HEK293 (cell line): ENCODE data around the gene ZMYM4.

ENCODE experiments used
- CTCF ChIA-PET: fragments of 350-600 bp; formaldehyde crosslinking; extraction: SDS; loops from one replicate; lab custom pipeline; 2021; ENCODE audit warnings: antibody characterized with exemption; lab: Yijun Ruan, JAX
- POLR2A ChIA-PET: fragments of 300-600 bp; formaldehyde crosslinking; extraction: SDS; loops from one replicate; lab custom pipeline; 2020; ENCODE audit warnings: antibody characterized with exemption, inconsistent platforms; lab: Yijun Ruan, JAX
- H3K27ac ChIP-seq: fragments of 200-500 bp; sonication (Bioruptor generic); 2 replicates; pipeline ENCODE4 v1.5.1; 2014; ENCODE audit warnings: low read depth, low read length, control low read depth, inconsistent platforms; ENCODE audit errors: extremely low read depth
- H3K36me3 ChIP-seq, 2 experiments: fragments of 200-500 bp in 1 of 2; sonication (Bioruptor generic) in 1 of 2; 1 replicate in 1 of 2; 2 replicates in 1 of 2; pipeline ENCODE4 v1.5.1; 2014 to 2017; ENCODE audit warnings: inconsistent platforms in 2 of 2, low read length in 2 of 2; ENCODE audit not compliant: control insufficient read depth in 2 of 2, insufficient read depth in 1 of 2
- H3K4me1 ChIP-seq: fragments of 200-500 bp; sonication (Bioruptor generic); 2 replicates; pipeline ENCODE4 v1.5.1; 2014; ENCODE audit warnings: mild to moderate bottlenecking, low read length, inconsistent platforms; ENCODE audit not compliant: control insufficient read depth, insufficient read depth
- H3K4me3 ChIP-seq: 2 replicates; pipeline ENCODE4 v1.5.1; 2011; ENCODE audit warnings: low read depth, mild to moderate bottlenecking, control low read depth, low read length, moderate library complexity
- H3K9me3 ChIP-seq: fragments of 200-500 bp; sonication (Bioruptor generic); 2 replicates; pipeline ENCODE4 v1.5.1; 2014; ENCODE audit warnings: low read depth, low read length, inconsistent platforms; ENCODE audit not compliant: control insufficient read depth, insufficient read depth
- KLF9 ChIP-seq: fragments of 450-650 bp; formaldehyde crosslinking; IDR thresholded peaks from 2 replicates; pipeline ENCODE4 v1.5.1; 2016; ENCODE audit warnings: missing biosample characterization, missing genetic modification characterization, low read depth
- MYNN ChIP-seq: fragments of 450-650 bp; formaldehyde crosslinking; IDR thresholded peaks from 2 replicates; pipeline ENCODE4 v1.5.1; 2016; ENCODE audit warnings: missing biosample characterization, missing genetic modification characterization, borderline replicate concordance
- OVOL3 ChIP-seq: fragments of 450-650 bp; formaldehyde crosslinking; IDR thresholded peaks from 2 replicates; pipeline ENCODE4 v1.5.1; 2016; ENCODE audit warnings: missing biosample characterization, missing genetic modification characterization
- SCRT2 ChIP-seq: fragments of 450-650 bp; formaldehyde crosslinking; IDR thresholded peaks from 2 replicates; pipeline ENCODE4 v1.5.1; 2016; ENCODE audit warnings: missing biosample characterization, missing genetic modification characterization
- SP2 ChIP-seq: fragments of 450-650 bp; formaldehyde crosslinking; IDR thresholded peaks from 2 replicates; pipeline ENCODE4 v1.5.1; 2016; ENCODE audit warnings: missing biosample characterization, missing genetic modification characterization
- TSHZ1 ChIP-seq: fragments of 450-650 bp; formaldehyde crosslinking; IDR thresholded peaks from 2 replicates; pipeline ENCODE4 v1.5.1; 2016; ENCODE audit warnings: missing biosample characterization, missing genetic modification characterization, borderline replicate concordance
- ZBTB1 ChIP-seq: fragments of 450-650 bp; formaldehyde crosslinking; IDR thresholded peaks from 2 replicates; pipeline ENCODE4 v1.5.1; 2016; ENCODE audit warnings: missing biosample characterization, missing genetic modification characterization
- ZNF148 ChIP-seq: fragments of 450-650 bp; formaldehyde crosslinking; IDR thresholded peaks from 2 replicates; pipeline ENCODE4 v1.5.0; 2017; ENCODE audit warnings: missing biosample characterization, missing genetic modification characterization, borderline replicate concordance
- ZNF335 ChIP-seq: fragments of 450-650 bp; formaldehyde crosslinking; conservative IDR thresholded peaks from 2 replicates; pipeline ENCODE4 v1.5.1; 2016; ENCODE audit warnings: missing biosample characterization, missing genetic modification characterization
- ZNF510 ChIP-seq: fragments of 450-650 bp; formaldehyde crosslinking; IDR thresholded peaks from 2 replicates; pipeline ENCODE4 v1.5.1; 2018; ENCODE audit warnings: mild to moderate bottlenecking, missing genetic modification characterization, missing biosample characterization; ENCODE audit not compliant: insufficient replicate concordance
- ZNF518A ChIP-seq: fragments of 450-650 bp; formaldehyde crosslinking; conservative IDR thresholded peaks from 2 replicates; pipeline ENCODE4 v1.5.1; 2016; ENCODE audit warnings: low read depth, missing biosample characterization, missing genetic modification characterization
- ZNF624 ChIP-seq: fragments of 450-650 bp; formaldehyde crosslinking; IDR thresholded peaks from 2 replicates; pipeline ENCODE4 v1.5.1; 2017; ENCODE audit warnings: missing biosample characterization, missing genetic modification characterization
- ZNF792 ChIP-seq: fragments of 450-650 bp; formaldehyde crosslinking; IDR thresholded peaks from 2 replicates; pipeline ENCODE4 v1.5.1; 2016; ENCODE audit warnings: missing biosample characterization, missing genetic modification characterization
- ZSCAN16 ChIP-seq: fragments of 450-650 bp; formaldehyde crosslinking; IDR thresholded peaks from 2 replicates; pipeline ENCODE4 v1.5.1; 2016; ENCODE audit warnings: missing biosample characterization, missing genetic modification characterization

Gene ZMYM4

GRCh38 chr1:35269989-35270289 is 1.4 kb downstream of the ZMYM4 start:
- POLR2A ChIA-PET = interaction anchor here (0.6 to 0.7 kb wide), 2 partner anchors 51 to 77 kb away, joined by 4 read pairs; partner anchors contain the start of gene SFPQ
- CTCF ChIA-PET = interaction anchor here (1.0 kb wide), 1 partner anchor 80 kb away, joined by 3 read pairs; no protein-coding TSS in a partner anchor

More at GRCh38 chr1:35269989-35270289, 1.4 kb downstream of the ZMYM4 start:
- H3K36me3 ChIP-seq = peaks cover 0 to 27% of the 10 kb centered on the region in 2 experiments; a peak in 2 of 3 replicates
- TF ChIP-seq OVOL3 (tag by site-specific recombination) = no peak
- TF ChIP-seq SCRT2 (tag by site-specific recombination) = no peak
- no peak for TF ChIP-seq MYNN (tag by site-specific recombination)
- TF ChIP-seq ZNF148 (tag by site-specific recombination) = no peak
- TF ChIP-seq ZNF624 (tag by site-specific recombination) = no peak
- TF ChIP-seq ZNF335 (tag by site-specific recombination) = no peak
- no peak for TF ChIP-seq SP2 (tag by site-specific recombination)
- no peak for TF ChIP-seq ZNF792 (tag by site-specific recombination)
- TF ChIP-seq ZNF510 (tag by site-specific recombination) = no peak
- TF ChIP-seq ZNF518A (tag by site-specific recombination) = no peak
- no peak for TF ChIP-seq TSHZ1 (tag by site-specific recombination)
- no peak for TF ChIP-seq KLF9 (tag by site-specific recombination)
- TF ChIP-seq ZBTB1 = no peak
- TF ChIP-seq ZSCAN16 (tag by site-specific recombination) = no peak
- H3K4me1 ChIP-seq = no peaks in the 10 kb centered on the region
- H3K27ac ChIP-seq = no peak overlapping the region
- peak overlapping the region; percentile 95 for H3K4me3 ChIP-seq
- H3K9me3 ChIP-seq = no peaks in the 10 kb centered on the region
